AG04449 (cell line): ENCODE measurements around the gene ATG16L1.

Experiments
- CTCF ChIA-PET: fragments of 350-600 bp; formaldehyde crosslinking; extraction: SDS; loops from one replicate; lab custom pipeline; 2021; ENCODE audit warnings: antibody characterized with exemption; lab: Yijun Ruan, JAX
- POLR2A ChIA-PET: fragments of 400-600, 350-600 bp; formaldehyde crosslinking; extraction: SDS; loops from one replicate; lab custom pipeline; 2020; ENCODE audit warnings: antibody characterized with exemption, inconsistent platforms; lab: Yijun Ruan, JAX
- DNase-seq: peaks from one replicate; pipeline ENCODE4 v3.0.0-alpha.2; 2010; ENCODE audit warnings: low read depth, low spot score
- H3K4me3 ChIP-seq: 2 replicates; pipeline ENCODE4 v1.5.1; 2011; ENCODE audit warnings: low read depth, mild to moderate bottlenecking, control low read depth, low read length
- CTCF ChIP-seq: IDR thresholded peaks from one replicate; pipeline ENCODE4 v1.5.1; 2011; ENCODE audit warnings: mild to moderate bottlenecking, moderate library complexity, low read length, control low read depth, inconsistent platforms; ENCODE audit not compliant: insufficient read depth; ENCODE audit errors: missing control alignments

Gene ATG16L1

GRCh38 chr2:233234264-233234663 lies 17.2 kb upstream of the ATG16L1 start:
- no peak overlapping the region for H3K4me3 ChIP-seq
- no peak for DNase-seq
- ChIA-PET POLR2A (no interaction called here), CTCF (interaction anchor here (1.2 kb wide), 1 partner anchor 56 kb away, joined by 3 read pairs; no protein-coding TSS in a partner anchor)
- no peak for TF ChIP-seq CTCF

GRCh38 chr2:233234996-233235395 lies 16.5 kb upstream of the ATG16L1 start:
- no peak for DNase-seq
- ChIA-PET POLR2A (no interaction called here), CTCF (interaction anchor here (1.2 to 2.6 kb wide), 2 partner anchors 16 to 57 kb away, joined by 3 to 6 read pairs; partner anchors contain the start of gene ATG16L1)
- H3K4me3 ChIP-seq = no peak overlapping the region
- no peak for TF ChIP-seq CTCF

- ChIA-PET CTCF (interaction anchor here (1.2 to 2.6 kb wide), 2 partner anchors 14 to 15 kb away, joined by 3 to 6 read pairs; partner anchors contain the start of gene ATG16L1), POLR2A (no interaction called here)
- DNase-seq = no peak
- H3K4me3 ChIP-seq = no peak overlapping the region
- no peak for TF ChIP-seq CTCF
These were observed 15.5 kb upstream of the ATG16L1 start for GRCh38 chr2:233235977-233236376.

GRCh38 chr2:233236820-233237589 lies 14.5 kb upstream of the ATG16L1 start:
- no peak for DNase-seq
- no peak overlapping the region for H3K4me3 ChIP-seq
- ChIA-PET CTCF (interaction anchor here (1.2 to 2.6 kb wide), 2 partner anchors 13 to 14 kb away, joined by 3 to 6 read pairs; partner anchors contain the start of gene ATG16L1), POLR2A (no interaction called here)
- no peak for TF ChIP-seq CTCF

- CTCF ChIA-PET = interaction anchor here (0.7 to 2.4 kb wide), 2 partner anchors 11 to 187 kb away, joined by 3 to 9 read pairs; partner anchors contain the start of gene ATG16L1
- no peak for TF ChIP-seq CTCF
- POLR2A ChIA-PET = no interaction called here
- H3K4me3 ChIP-seq = no peak overlapping the region
- DNase-seq = no peak
These were observed 10.6 kb upstream of the ATG16L1 start for GRCh38 chr2:233240897-233241296.

- TF ChIP-seq CTCF = no peak
- no peak overlapping the region for H3K4me3 ChIP-seq
- no peak for DNase-seq
- ChIA-PET POLR2A (no interaction called here), CTCF (no interaction called here)
These were observed 9.7 kb upstream of the ATG16L1 start for GRCh38 chr2:233241803-233242202.
